Neuronal stem cell (in vitro differentiated cells): ENCODE results near the gene SENP2.
"Not testable (repeated sequence)": the region's sequence is repeated elsewhere in the genome, so short reads cannot be mapped to it uniquely, and the experiment has no call there.

Source experiments
- DNase-seq: peaks from one replicate; pipeline ENCODE4 v3.0.0-alpha.2; 2013; ENCODE audit warnings: low spot score
- H2AFZ ChIP-seq: one replicate; pipeline ENCODE4 v1.6.1; 2013; ENCODE audit warnings: mild to moderate bottlenecking, low read length, inconsistent platforms
- H2AK5ac ChIP-seq: 2 replicates; pipeline ENCODE4 v1.6.1; 2013; ENCODE audit warnings: low read depth, mild to moderate bottlenecking, inconsistent platforms, low read length, moderate library complexity, mixed read lengths
- H2BK120ac ChIP-seq: 2 replicates; pipeline ENCODE4 v1.6.1; 2013; ENCODE audit warnings: low read depth, mild to moderate bottlenecking, inconsistent platforms, low read length, moderate library complexity, mixed read lengths
- H2BK12ac ChIP-seq: one replicate; pipeline ENCODE4 v1.6.1; 2013; ENCODE audit warnings: low read length, inconsistent platforms
- H2BK15ac ChIP-seq: 2 replicates; pipeline ENCODE4 v1.6.1; 2013; ENCODE audit warnings: mild to moderate bottlenecking, low read length, inconsistent platforms, mixed read lengths
- H2BK5ac ChIP-seq: one replicate; pipeline ENCODE4 v1.6.1; 2013; ENCODE audit warnings: inconsistent platforms, mild to moderate bottlenecking, low read length, moderate library complexity
- H3K14ac ChIP-seq: one replicate; pipeline ENCODE4 v1.6.1; 2013; ENCODE audit warnings: low read length, inconsistent platforms
- H3K18ac ChIP-seq: 2 replicates; pipeline ENCODE4 v1.6.1; 2013; ENCODE audit warnings: low read length, inconsistent platforms
- H3K23ac ChIP-seq: 2 replicates; pipeline ENCODE4 v1.6.1; 2013; ENCODE audit warnings: low read depth, mild to moderate bottlenecking, mixed read lengths, low read length, inconsistent platforms; ENCODE audit not compliant: poor library complexity
- H3K27ac ChIP-seq: replicated peaks from 3 replicates; pipeline ENCODE4 v1.5.1; 2013; ENCODE audit warnings: low read length, inconsistent platforms
- H3K27me3 ChIP-seq, 3 experiments: 2 replicates each; pipeline ENCODE4 v1.6.1; 2013; ENCODE audit warnings: low read length in 3 of 3, mild to moderate bottlenecking in 2 of 3, inconsistent platforms in 1 of 3, low read depth in 1 of 3, mixed read lengths in 1 of 3, moderate library complexity in 1 of 3; ENCODE audit not compliant: control insufficient read depth in 3 of 3, insufficient read depth in 3 of 3
- H3K36me3 ChIP-seq, 2 donors: replicated peaks in 1 of 2; 2 replicates each; pipeline ENCODE4 v1.6.1; 2013; ENCODE audit warnings: low read length in 2 of 2; ENCODE audit not compliant: control insufficient read depth in 2 of 2, insufficient read depth in 2 of 2
- H3K4ac ChIP-seq: 2 replicates; pipeline ENCODE4 v1.6.1; 2013; ENCODE audit warnings: inconsistent platforms, mild to moderate bottlenecking, low read length, moderate library complexity
- H3K4me1 ChIP-seq, 2 donors: 1 replicate in 1 of 2; 2 replicates in 1 of 2; pipeline ENCODE4 v1.6.1; 2013; ENCODE audit warnings: low read length in 2 of 2, low read depth in 1 of 2; ENCODE audit not compliant: control insufficient read depth in 2 of 2, insufficient read depth in 1 of 2
- H3K4me2 ChIP-seq: one replicate; pipeline ENCODE4 v1.6.1; 2013; ENCODE audit warnings: mild to moderate bottlenecking, low read length, inconsistent platforms; ENCODE audit not compliant: insufficient read depth, poor library complexity, severe bottlenecking
- H3K4me3 ChIP-seq, 2 donors: 2 replicates each; pipeline ENCODE4 v1.5.1; 2013; ENCODE audit warnings: low read length in 2 of 2, mild to moderate bottlenecking in 2 of 2, inconsistent platforms in 1 of 2, moderate library complexity in 1 of 2
- H3K79me1 ChIP-seq: one replicate; pipeline ENCODE4 v1.6.1; 2013; ENCODE audit warnings: low read depth, mild to moderate bottlenecking, inconsistent platforms, low read length, moderate library complexity
- H3K9ac ChIP-seq: one replicate; pipeline ENCODE4 v1.6.1; 2013; ENCODE audit warnings: mild to moderate bottlenecking, low read depth, low read length, inconsistent platforms; ENCODE audit not compliant: poor library complexity
- H3K9me3 ChIP-seq, 2 donors: replicated peaks in 1 of 2; 2 replicates each; pipeline versions ENCODE3 to v1.6.1; 2013; ENCODE audit warnings: low read length in 2 of 2, mild to moderate bottlenecking in 2 of 2, inconsistent platforms in 1 of 2, low read depth in 1 of 2, mixed read lengths in 1 of 2, moderate library complexity in 1 of 2; ENCODE audit not compliant: control insufficient read depth in 2 of 2, insufficient read depth in 1 of 2
- H4K8ac ChIP-seq: one replicate; pipeline ENCODE4 v1.6.1; 2013; ENCODE audit warnings: low read depth, mild to moderate bottlenecking, inconsistent platforms, low read length, moderate library complexity
- H4K91ac ChIP-seq: one replicate; pipeline ENCODE4 v1.6.1; 2013; ENCODE audit warnings: low read length, low read depth, mild to moderate bottlenecking, inconsistent platforms; ENCODE audit not compliant: poor library complexity
- WGBS, 2 donors: extraction: QIAGEN DNeasy Blood & Tissue Kit; methylation state at CpG; one replicate each; pipeline ENCODE4 v1.1.7; 2013; ENCODE audit warnings: missing lambda C conversion rate in 2 of 2, mixed read lengths in 1 of 2; ENCODE audit not compliant: insufficient read length in 2 of 2, insufficient replicate concordance in 1 of 2; ENCODE audit errors: extremely low coverage in 2 of 2; 5-methylcytosine and 5-hydroxymethylcytosine counted together

Gene SENP2

GRCh38 chr3:185659942-185660921, 74.1 kb downstream of the SENP2 start:
- Histone ChIP-seq H3K27me3 (no peaks in the 10 kb centered on the region), H3K27ac (no peak overlapping the region), H3K9me3 (peaks cover 1 to 14% of the 10 kb centered on the region in 2 donors), H4K8ac (no peak overlapping the region), H3K4me3 (no peak overlapping the region), H3K9ac (no peak overlapping the region), H3K18ac (no peak overlapping the region), H3K4me1 (no peaks in the 10 kb centered on the region), H2BK15ac (no peak overlapping the region), H3K4me2 (no peak overlapping the region), H2BK120ac (no peak overlapping the region), H3K79me1 (no peaks in the 10 kb centered on the region), H3K4ac (no peak overlapping the region), H2BK5ac (no peak overlapping the region), H3K14ac (no peak overlapping the region), H4K91ac (no peak overlapping the region), H3K23ac (no peak overlapping the region), H2BK12ac (no peak overlapping the region), H2AFZ (no peak overlapping the region), H3K36me3 (peaks cover 42 to 78% of the 10 kb centered on the region in 2 donors), H2AK5ac (no peak overlapping the region)
- no CpG with 5 or more reads among the region's 18 CpGs for WGBS, 2 donors
- DNase-seq, result peak; percentile 77

- not testable (repeated sequence) for H3K4me3 ChIP-seq, H3K9ac ChIP-seq, H3K79me1 ChIP-seq, H4K8ac ChIP-seq, H2BK120ac ChIP-seq, H2BK12ac ChIP-seq, H3K18ac ChIP-seq, H3K14ac ChIP-seq, H2AFZ ChIP-seq, H3K4ac ChIP-seq, H3K4me2 ChIP-seq, H2BK5ac ChIP-seq, H2AK5ac ChIP-seq, H3K23ac ChIP-seq, H2BK15ac ChIP-seq, H3K27me3 ChIP-seq, DNase-seq, H3K27ac ChIP-seq, H4K91ac ChIP-seq, H3K4me1 ChIP-seq
- Histone ChIP-seq H3K36me3 (peaks cover 32 to 74% of the 10 kb centered on the region in 2 donors), H3K9me3 (peaks cover 1 to 14% of the 10 kb centered on the region in 2 donors)
- no CpG with 5 or more reads among the region's 10 CpGs for WGBS, 2 donors
Observed at GRCh38 chr3:185661296-185661695, 75.2 kb downstream of the SENP2 start.

- Histone ChIP-seq H3K79me1 (no peaks in the 10 kb centered on the region), H3K9ac (no peak overlapping the region), H2BK120ac (no peak overlapping the region), H3K4me3 (no peak overlapping the region), H2BK5ac (no peak overlapping the region), H3K4ac (no peak overlapping the region), H3K18ac (no peak overlapping the region), H3K36me3 (peaks cover 29 to 74% of the 10 kb centered on the region in 2 donors), H2AK5ac (no peak overlapping the region), H2BK12ac (no peak overlapping the region), H3K14ac (no peak overlapping the region), H3K9me3 (peaks cover 1 to 14% of the 10 kb centered on the region in 2 donors), H3K27ac (no peak overlapping the region), H4K91ac (no peak overlapping the region), H2AFZ (no peak overlapping the region), H3K4me1 (no peaks in the 10 kb centered on the region), H4K8ac (no peak overlapping the region), H3K4me2 (no peak overlapping the region), H2BK15ac (no peak overlapping the region), H3K23ac (no peak overlapping the region), H3K27me3 (no peaks in the 10 kb centered on the region)
- no CpG with 5 or more reads among the region's 4 CpGs for WGBS, 2 donors
- no peak for DNase-seq
Observed at GRCh38 chr3:185661772-185662171, 75.7 kb downstream of the SENP2 start.

DNA sequence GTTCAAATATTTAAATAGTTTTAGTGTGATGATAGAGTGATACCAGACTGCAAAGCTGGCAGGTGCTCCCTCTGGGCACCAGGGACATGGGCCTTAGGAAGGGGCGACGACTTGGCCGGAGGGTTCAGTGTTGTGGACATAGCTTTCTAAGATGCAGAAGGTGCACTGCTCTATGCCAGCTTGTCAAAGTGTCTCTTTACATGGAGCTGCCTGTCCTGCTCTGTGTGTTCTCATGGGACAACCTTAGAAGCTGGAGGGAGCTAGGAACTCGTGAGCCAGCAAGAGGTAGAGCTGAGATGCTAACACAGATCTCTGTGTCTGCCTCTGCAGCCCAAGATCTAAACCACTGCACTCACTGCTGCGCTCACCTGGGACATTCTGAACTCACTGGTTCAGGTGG, 77.8 kb downstream of the SENP2 start:
- no peak overlapping the region for H3K4me3 ChIP-seq
- no peak for DNase-seq
- no peak overlapping the region for H4K8ac ChIP-seq
- no peak overlapping the region for H2BK5ac ChIP-seq
- WGBS, 2 donors, result no CpG with 5 or more reads among the region's 5 CpGs
- H3K9me3 ChIP-seq, result peaks cover 1 to 14% of the 10 kb centered on the region in 2 donors
- no peak overlapping the region for H2BK120ac ChIP-seq
- H3K9ac ChIP-seq, result no peak overlapping the region
- H2BK15ac ChIP-seq, result no peak overlapping the region
- H3K27me3 ChIP-seq, result no peaks in the 10 kb centered on the region
- H2AFZ ChIP-seq, result no peak overlapping the region
- H3K27ac ChIP-seq, result no peak overlapping the region
- H3K36me3 ChIP-seq, result peaks cover 12 to 73% of the 10 kb centered on the region in 2 donors
- no peak overlapping the region for H2BK12ac ChIP-seq
- H3K4me1 ChIP-seq, result no peaks in the 10 kb centered on the region
- no peak overlapping the region for H3K4me2 ChIP-seq
- H2AK5ac ChIP-seq, result no peak overlapping the region
- no peak overlapping the region for H4K91ac ChIP-seq
- H3K14ac ChIP-seq, result no peak overlapping the region
- H3K79me1 ChIP-seq, result no peaks in the 10 kb centered on the region
- no peak overlapping the region for H3K4ac ChIP-seq
- peak overlapping the region; percentile 10 for H3K23ac ChIP-seq
- no peak overlapping the region for H3K18ac ChIP-seq
